NCI-H345 treated with DMSO at 0.1 percent for 48 hours (cell line): ENCODE measurements around the gene PARP1.

ENCODE experiments used
- DNase-seq: peaks from one replicate; lab custom pipeline; 2025; ENCODE audit not compliant: unreplicated experiment; lab: John Stamatoyannopoulos, UW

PARP1 gene

GRCh38 chr1:226407199-226407496 is 745 bp downstream of the PARP1 start:
- DNase-seq = no peak

DNA sequence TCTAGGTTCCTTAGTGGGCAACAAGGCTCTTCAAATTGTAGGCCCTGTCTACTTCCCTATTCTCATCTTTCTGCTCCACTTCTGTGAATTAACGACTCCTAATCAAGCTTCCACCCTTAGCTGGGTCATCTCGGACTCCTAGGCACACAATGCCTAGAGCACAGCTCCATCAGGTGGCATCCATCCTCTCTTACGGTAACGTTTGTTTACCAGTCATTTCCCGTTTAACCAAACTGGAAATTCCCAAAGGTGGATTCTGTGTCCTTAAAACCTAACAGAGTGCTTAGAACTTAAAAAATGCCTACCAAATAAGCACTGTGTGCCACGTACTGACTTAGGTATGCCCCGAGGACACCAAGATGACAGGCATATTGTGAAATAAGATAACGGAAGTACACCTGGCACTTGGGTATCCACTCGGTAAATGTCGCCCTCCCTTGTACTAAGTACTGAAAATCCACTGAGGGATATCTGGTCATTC is 1.5 kb downstream of the PARP1 start:
- DNase-seq = no peak

GRCh38 chr1:226405411-226405988 is 2.4 kb downstream of the PARP1 start:
- no peak for DNase-seq

GRCh38 chr1:226404904-226405222 is 3.0 kb downstream of the PARP1 start:
- no peak for DNase-seq

GRCh38 chr1:226404063-226404903 is 3.6 kb downstream of the PARP1 start:
- no peak for DNase-seq

DNA sequence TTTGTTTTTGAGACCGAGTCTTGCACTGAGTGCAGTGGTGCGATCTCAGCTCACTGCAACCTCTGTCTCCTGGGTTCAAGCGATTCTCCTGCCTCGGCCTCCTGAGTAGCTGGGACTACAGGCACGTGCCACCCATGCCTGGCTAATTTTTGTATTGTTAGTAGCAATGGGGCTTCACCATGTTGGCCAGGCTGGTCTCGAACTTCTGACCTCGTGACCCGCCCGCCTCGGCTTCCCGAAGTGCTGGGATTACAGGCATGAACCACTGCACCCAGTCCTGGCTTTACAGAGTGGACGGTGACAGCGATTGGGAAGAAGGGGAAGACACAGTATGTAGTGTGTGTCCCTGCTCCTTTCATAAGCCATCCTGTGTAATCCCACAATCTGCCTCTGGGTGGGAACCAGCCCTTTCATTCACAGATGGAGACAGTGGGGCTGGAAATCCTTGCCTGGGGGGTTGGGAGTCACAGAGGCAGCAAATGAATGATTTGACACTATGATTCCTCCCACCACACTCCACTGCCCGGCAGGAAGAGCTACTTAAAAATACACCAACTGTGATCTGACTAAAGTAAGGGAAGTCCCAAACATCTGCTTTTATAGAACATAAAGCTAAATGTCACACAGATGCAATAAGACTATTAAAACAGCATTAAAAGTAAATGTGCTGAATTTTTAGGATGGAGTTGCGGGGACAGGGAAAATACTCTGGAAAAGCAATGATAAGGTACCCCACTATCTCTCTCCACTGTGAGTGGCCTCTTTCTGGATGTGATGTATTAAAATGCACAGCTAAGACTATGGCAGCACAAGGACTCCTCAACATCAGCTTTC is 4.5 kb downstream of the PARP1 start:
- no peak for DNase-seq

GRCh38 chr1:226402739-226403165 is 5.1 kb downstream of the PARP1 start:
- DNase-seq = no peak

GRCh38 chr1:226401355-226402303 is 6.3 kb downstream of the PARP1 start:
- DNase-seq = no peak

DNA sequence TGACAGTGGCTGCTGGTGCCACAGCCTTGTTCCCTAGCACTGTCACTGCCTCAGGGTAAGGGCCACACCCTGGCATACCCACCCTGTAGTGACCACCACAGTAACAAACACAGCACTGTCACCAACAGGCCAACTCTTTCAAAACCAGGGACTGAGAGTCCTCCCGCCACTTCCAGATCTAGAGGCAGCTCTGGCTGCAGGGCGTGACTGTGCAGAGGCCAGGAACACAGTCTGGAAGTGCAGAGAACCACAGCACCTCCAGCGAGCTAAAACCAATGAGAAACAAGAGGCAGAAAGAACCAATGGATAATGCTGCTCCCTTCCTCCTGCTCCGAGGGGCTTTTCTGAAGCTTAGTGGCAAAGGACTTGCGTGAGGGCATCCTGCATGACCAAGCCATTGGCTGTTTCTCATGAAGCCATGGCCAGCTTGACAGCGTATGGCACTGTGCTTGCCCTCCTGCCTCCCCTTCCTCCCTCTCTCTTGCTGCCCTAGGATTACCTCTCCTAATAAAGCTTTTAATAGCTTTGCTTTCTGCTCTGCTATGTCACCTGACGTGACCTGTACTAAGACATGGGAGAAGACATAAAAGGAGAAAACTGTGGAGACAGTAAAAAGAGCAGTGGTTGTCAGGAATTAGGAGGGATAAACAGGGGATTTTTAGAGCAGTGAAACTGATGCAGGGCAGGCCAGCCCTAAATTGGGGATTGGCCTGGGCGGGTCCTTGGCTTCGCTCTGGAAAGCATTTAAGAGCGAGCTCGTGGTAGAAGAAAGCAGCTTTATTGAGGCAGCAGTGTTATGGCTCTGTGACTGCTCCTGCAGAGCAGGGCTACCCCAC is 7.2 kb downstream of the PARP1 start:
- no peak for DNase-seq

DNA sequence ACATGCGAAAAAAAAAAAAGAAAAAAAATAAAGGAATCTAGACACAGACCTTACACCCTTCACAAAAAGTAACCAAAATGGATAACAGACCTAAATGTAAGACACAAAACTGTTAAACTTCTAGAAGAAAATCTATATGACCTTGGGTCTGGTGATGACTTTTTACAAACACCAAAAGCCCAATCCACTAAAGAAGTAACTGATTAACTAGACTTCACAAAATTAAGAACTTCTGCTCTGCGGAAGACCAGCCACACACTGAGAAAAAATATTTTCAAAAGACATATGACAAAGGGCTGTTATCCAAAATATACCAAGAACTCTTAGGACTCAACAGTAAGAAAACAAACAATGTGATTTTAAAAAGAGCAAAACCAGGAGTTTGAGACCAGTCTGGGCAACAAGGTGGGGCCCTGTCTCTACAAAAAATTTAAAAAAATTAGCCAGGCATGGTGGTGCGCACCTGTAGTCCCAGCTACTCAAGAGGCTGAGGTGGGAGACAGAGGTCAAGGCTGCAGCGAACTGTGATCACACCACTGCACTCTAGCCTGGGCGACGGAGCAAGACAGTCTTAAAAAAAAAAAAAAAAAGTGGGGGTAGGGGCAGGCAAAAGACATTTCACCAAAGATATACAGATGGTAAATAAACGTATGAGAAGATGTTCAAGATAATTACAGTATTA is 9.8 kb downstream of the PARP1 start:
- DNase-seq = no peak

GRCh38 chr1:226397011-226397926 is 10.6 kb downstream of the PARP1 start:
- DNase-seq = no peak

GRCh38 chr1:226395753-226396152 is 12.1 kb downstream of the PARP1 start:
- no peak for DNase-seq

- no peak for DNase-seq
Measured at GRCh38 chr1:226394462-226394861, 13.4 kb downstream of the PARP1 start.

- no peak for DNase-seq
Measured at GRCh38 chr1:226390681-226391080, 17.2 kb downstream of the PARP1 start.

DNA sequence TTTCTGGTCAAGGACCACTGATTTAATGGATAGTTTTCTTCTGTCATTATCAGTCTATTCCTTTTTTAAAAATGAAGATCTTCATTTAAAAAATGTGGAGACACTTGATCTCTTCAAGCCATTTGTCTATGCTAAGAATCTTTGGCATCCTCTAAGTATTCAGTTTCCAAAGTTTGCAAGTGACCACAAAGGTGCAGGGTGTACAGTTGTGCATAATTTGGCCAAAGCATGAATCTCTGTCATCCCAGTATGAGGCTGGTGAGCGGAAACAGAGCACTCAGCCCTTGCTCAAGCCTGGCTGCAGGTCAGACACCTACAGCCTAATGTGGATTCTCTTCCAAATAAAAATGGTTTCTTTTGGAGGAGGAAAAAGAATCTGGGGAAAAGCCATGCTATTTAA is 19.8 kb downstream of the PARP1 start:
- no peak for DNase-seq

DNA sequence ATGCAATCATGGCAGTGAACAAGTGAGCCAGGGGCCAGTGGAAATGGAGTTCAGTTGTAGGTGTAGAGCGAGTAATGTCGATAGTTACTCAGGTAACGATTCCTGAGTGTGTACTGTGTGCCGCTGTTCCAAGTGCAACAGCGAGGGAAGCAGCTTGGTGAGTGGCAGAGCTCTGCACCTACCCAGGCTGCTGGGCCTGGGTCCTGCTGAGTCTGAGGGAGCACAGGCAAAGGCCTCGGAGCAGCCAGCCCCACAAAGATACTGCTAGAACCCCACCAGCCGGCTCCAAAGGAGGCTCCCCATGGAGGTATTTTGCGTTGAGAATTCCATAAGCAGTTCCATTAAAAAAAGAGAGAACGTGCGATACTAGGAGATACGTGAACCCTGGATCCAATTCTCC is 23.2 kb downstream of the PARP1 start:
- DNase-seq = no peak

GRCh38 chr1:226384040-226384439 is 23.9 kb downstream of the PARP1 start:
- no peak for DNase-seq

DNA sequence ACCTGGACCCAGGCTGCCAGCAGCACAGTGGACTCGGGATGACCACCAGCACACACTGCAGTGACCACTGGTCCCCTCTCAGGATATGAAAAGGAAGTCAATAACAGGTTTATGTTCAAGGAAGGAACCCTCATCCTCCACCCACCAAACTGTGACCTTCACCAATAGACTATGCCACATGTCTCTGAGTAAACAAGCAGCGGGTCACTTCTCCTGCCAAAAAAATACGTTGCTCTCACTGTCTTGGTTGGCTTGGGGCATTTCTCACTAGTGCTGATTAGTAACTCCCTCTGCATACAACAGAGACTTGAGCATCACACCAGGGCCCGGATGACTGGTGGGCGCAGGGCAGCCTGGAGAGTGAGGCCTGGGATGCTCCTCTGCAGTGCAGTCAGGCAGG is 25.9 kb downstream of the PARP1 start:
- DNase-seq = no peak
